NCI-H446 treated with DMSO at 0.1 percent for 48 hours (cell line): ENCODE data around the gene SERINC5.
"Not testable (repeated sequence)": the region's sequence is repeated elsewhere in the genome, so short reads cannot be mapped to it uniquely, and the experiment has no call there.

Experiments
- DNase-seq: peaks from one replicate; lab custom pipeline; 2025; lab: John Stamatoyannopoulos, UW

Gene SERINC5

GRCh38 chr5:80195837-80196400 is 59.9 kb downstream of the SERINC5 start:
- no peak for DNase-seq

- DNase-seq: no peak
These were observed 61.4 kb downstream of the SERINC5 start for GRCh38 chr5:80194468-80194867.

GRCh38 chr5:80193401-80193800 is 62.4 kb downstream of the SERINC5 start:
- DNase-seq: no peak

- DNase-seq: no peak
These were observed 63.2 kb downstream of the SERINC5 start for GRCh38 chr5:80192507-80193241.

GRCh38 chr5:80191991-80192398 is 63.9 kb downstream of the SERINC5 start:
- peak; percentile 31 for DNase-seq

GRCh38 chr5:80191397-80191796 is 64.5 kb downstream of the SERINC5 start:
- no peak for DNase-seq

GRCh38 chr5:80190960-80191359 is 64.9 kb downstream of the SERINC5 start:
- no peak for DNase-seq

GRCh38 chr5:80189701-80190100 is 66.1 kb downstream of the SERINC5 start:
- no peak for DNase-seq

- no peak for DNase-seq
These were observed 66.6 kb downstream of the SERINC5 start for GRCh38 chr5:80189201-80189600.

- no peak for DNase-seq
These were observed 68.3 kb downstream of the SERINC5 start for GRCh38 chr5:80187421-80188090.

GRCh38 chr5:80185535-80185934 is 70.3 kb downstream of the SERINC5 start:
- DNase-seq: not testable (repeated sequence)

GRCh38 chr5:80185095-80185494 is 70.8 kb downstream of the SERINC5 start:
- DNase-seq: no peak

- DNase-seq: peak; percentile 2
These were observed 71.4 kb downstream of the SERINC5 start for GRCh38 chr5:80184235-80185023.

- not testable (repeated sequence) for DNase-seq
These were observed 72.1 kb downstream of the SERINC5 start for GRCh38 chr5:80183728-80184234.

- no peak for DNase-seq
These were observed 72.9 kb downstream of the SERINC5 start for GRCh38 chr5:80182809-80183580.

GRCh38 chr5:80181618-80182211 is 74.1 kb downstream of the SERINC5 start:
- DNase-seq: no peak

- DNase-seq: no peak
These were observed 78.6 kb downstream of the SERINC5 start for GRCh38 chr5:80177236-80177635.

GRCh38 chr5:80175337-80175736 is 80.5 kb downstream of the SERINC5 start:
- DNase-seq: no peak

GRCh38 chr5:80174790-80175189 is 81.1 kb downstream of the SERINC5 start:
- DNase-seq: no peak

- no peak for DNase-seq
These were observed 83.7 kb downstream of the SERINC5 start for GRCh38 chr5:80172067-80172695.

- DNase-seq: no peak
These were observed 85.7 kb downstream of the SERINC5 start for GRCh38 chr5:80170117-80170535.
